A673 (cell line): Measurements from ENCODE around the gene TAB3. TPM values are rescaled to one million over a fixed set of nuclear protein-coding genes. Genes with fewer than 3 reads are reported as not detected.
A peak's percentile ranks its signal among the peaks of the same experiment; 100 is the strongest.

Experiments used
- BruUV-seq: library from RNA; stranded (reverse); fragments of 400-500 nt; replicated peaks from 2 replicates; lab custom pipeline; 2021; lab: Mats Ljungman, UMichigan
- CTCF ChIA-PET: fragments of 300-600 bp; sonication (Branson Sonifier 250); formaldehyde crosslinking; loops from one replicate; lab custom pipeline; 2022; ENCODE audit warnings: antibody characterized with exemption; lab: Charles Lee
- POLR2A ChIA-PET: fragments of 300-600 bp; sonication (Branson Sonifier 250); formaldehyde crosslinking; loops from one replicate; lab custom pipeline; 2022; ENCODE audit warnings: antibody characterized with exemption; ENCODE audit not compliant: low non-redundant PET; lab: Charles Lee
- DNase-seq: peaks from one replicate; pipeline ENCODE4 v3.0.0-alpha.2; 2015; ENCODE audit warnings: low spot score
- H3K27ac ChIP-seq: fragments of 200-600 bp; sonication (generic); 2 replicates; pipeline ENCODE4 v1.5.1; 2016; ENCODE audit warnings: mixed run types, low read depth, mild to moderate bottlenecking, mixed read lengths, antibody characterized with exemption, low read length; ENCODE audit not compliant: poor library complexity, severe bottlenecking
- H3K27me3 ChIP-seq: fragments of 200-600 bp; sonication (generic); replicated peaks from 2 replicates; pipeline ENCODE4 v1.6.1; 2017; ENCODE audit warnings: mixed run types, low read depth, mild to moderate bottlenecking, mixed read lengths, antibody characterized with exemption, low read length; ENCODE audit not compliant: insufficient read depth, poor library complexity
- H3K36me3 ChIP-seq: fragments of 200-600 bp; sonication (generic); 2 replicates; pipeline ENCODE4 v1.6.1; 2016; ENCODE audit warnings: mixed run types, mild to moderate bottlenecking, mixed read lengths, antibody characterized with exemption, low read length; ENCODE audit not compliant: insufficient read depth, poor library complexity, severe bottlenecking
- H3K4me1 ChIP-seq: fragments of 200-600 bp; sonication (generic); 2 replicates; pipeline ENCODE4 v1.6.1; 2017; ENCODE audit warnings: mixed run types, mild to moderate bottlenecking, mixed read lengths, antibody characterized with exemption, low read length; ENCODE audit not compliant: insufficient read depth, poor library complexity, severe bottlenecking
- H3K4me3 ChIP-seq: fragments of 200-600 bp; sonication (generic); 2 replicates; pipeline ENCODE4 v1.5.1; 2016; ENCODE audit warnings: low read depth, mixed run types, mild to moderate bottlenecking, mixed read lengths, low read length; ENCODE audit not compliant: poor library complexity, severe bottlenecking
- H3K9me3 ChIP-seq: fragments of 200-600 bp; sonication (generic); 2 replicates; pipeline ENCODE4 v1.6.1; 2016; ENCODE audit warnings: mixed run types, low read depth, mild to moderate bottlenecking, mixed read lengths, antibody characterized with exemption, low read length; ENCODE audit not compliant: poor library complexity, severe bottlenecking
- CTCF ChIP-seq: fragments of 300-800, 200-600 bp; sonication (generic); conservative IDR thresholded peaks from 2 replicates; pipeline ENCODE4 v1.5.1; 2017; ENCODE audit warnings: low read depth, mild to moderate bottlenecking, antibody characterized with exemption, low read length, moderate library complexity, mixed read lengths
- EZH2 ChIP-seq: fragments of 200-600 bp; sonication (generic); IDR thresholded peaks from 2 replicates; pipeline ENCODE4 v1.6.1; 2017; ENCODE audit warnings: borderline replicate concordance, low read depth, mild to moderate bottlenecking, mixed read lengths, antibody characterized with exemption, low read length; ENCODE audit not compliant: poor library complexity, severe bottlenecking
- intact Hi-C: fragments of 100-400 bp; cut with micrococcal nuclease; formaldehyde crosslinking; loops from one replicate; pipeline ENCODE4 v1.10.0; 2022; ENCODE audit not compliant: unreplicated experiment
- total RNA-seq: library from RNA; stranded (reverse); gene quantifications from 2 replicates; pipeline ENCODE4 v1.2.3, GENCODE V29; 2021

TAB3 gene
- total RNA-seq, 1 experiment from 2014 or later = 12.0 TPM

- Histone ChIP-seq H3K4me1 (no peaks in the 10 kb centered on the region), H3K4me3 (no peak overlapping the region), H3K36me3 (no peaks in the 10 kb centered on the region), H3K27ac (no peak overlapping the region), H3K27me3 (no peaks in the 10 kb centered on the region), H3K9me3 (no peaks in the 10 kb centered on the region)
- DNase-seq = no peak
- TF ChIP-seq EZH2 = no peak
- TF ChIP-seq CTCF = 0 out of 2 replicates have a peak, but pooled peaks have one; percentile 12
- CTCF ChIA-PET = no interaction called here
- no TSS peak for BruUV-seq
- POLR2A ChIA-PET = no interaction called here
- intact Hi-C loops = no loop called here
Observed at GRCh38 chrX:30822068-30822681, 66.9 kb downstream of the TAB3 start.

GRCh38 chrX:30821116-30821515, 67.9 kb downstream of the TAB3 start:
- H3K27ac ChIP-seq = no peak overlapping the region
- TF ChIP-seq EZH2 (no peak), CTCF (no peak)
- no peaks in the 10 kb centered on the region for H3K9me3 ChIP-seq
- no peaks in the 10 kb centered on the region for H3K4me1 ChIP-seq
- H3K4me3 ChIP-seq = no peak overlapping the region
- CTCF ChIA-PET = interaction anchor here (0.5 kb wide), 1 partner anchor 188 kb away, joined by 3 read pairs; no protein-coding TSS in a partner anchor
- BruUV-seq = no TSS peak
- POLR2A ChIA-PET = no interaction called here
- H3K27me3 ChIP-seq = no peaks in the 10 kb centered on the region
- no peak for DNase-seq
- intact Hi-C loops = no loop called here
- no peaks in the 10 kb centered on the region for H3K36me3 ChIP-seq

- Histone ChIP-seq H3K27ac (no peak overlapping the region), H3K9me3 (no peaks in the 10 kb centered on the region), H3K27me3 (no peaks in the 10 kb centered on the region), H3K4me3 (no peak overlapping the region), H3K36me3 (no peaks in the 10 kb centered on the region), H3K4me1 (no peaks in the 10 kb centered on the region)
- no TSS peak for BruUV-seq
- TF ChIP-seq CTCF (no peak), EZH2 (no peak)
- ChIA-PET CTCF (no interaction called here), POLR2A (no interaction called here)
- DNase-seq = no peak
- intact Hi-C loops = no loop called here
Observed at GRCh38 chrX:30819080-30819479, 70.0 kb downstream of the TAB3 start.
